Endothelial cell of umbilical vein (primary cell): ENCODE data around the gene CD93.

ENCODE experiments used
- CTCF ChIP-seq, 2 donors: IDR thresholded peaks; 1 replicate in 1 of 2; 2 replicates in 1 of 2; pipeline ENCODE4 v1.5.1; 2011; ENCODE audit warnings: low read length in 2 of 2, mild to moderate bottlenecking in 2 of 2, moderate library complexity in 2 of 2, control low read depth in 1 of 2, inconsistent platforms in 1 of 2, low read depth in 1 of 2; ENCODE audit not compliant: insufficient read depth in 1 of 2; ENCODE audit errors: extremely low read depth in 1 of 2
- EZH2 ChIP-seq: IDR thresholded peaks from 2 replicates; pipeline ENCODE4 v1.6.1; 2012; ENCODE audit warnings: borderline replicate concordance, low read depth, mild to moderate bottlenecking, moderate library complexity, low read length, inconsistent platforms; ENCODE audit not compliant: severe bottlenecking
- FOS ChIP-seq: IDR thresholded peaks from 2 replicates; pipeline ENCODE4 v1.6.1; 2011; ENCODE audit warnings: mild to moderate bottlenecking, low read length, moderate library complexity, borderline replicate concordance; ENCODE audit not compliant: insufficient read depth
- GATA2 ChIP-seq: IDR thresholded peaks from 2 replicates; pipeline ENCODE4 v1.7.0; 2011; ENCODE audit warnings: low read depth, mild to moderate bottlenecking, moderate library complexity, mixed read lengths, low read length; ENCODE audit not compliant: insufficient read length, insufficient read depth
- JUN ChIP-seq: IDR thresholded peaks from 2 replicates; pipeline ENCODE4 v1.6.1; 2011; ENCODE audit warnings: borderline replicate concordance, low read depth; ENCODE audit not compliant: insufficient read length, insufficient read depth
- MAX ChIP-seq: IDR thresholded peaks from 2 replicates; pipeline ENCODE4 v1.6.1; 2011; ENCODE audit not compliant: insufficient read depth, insufficient read length
- POLR2A ChIP-seq: IDR thresholded peaks from 2 replicates; pipeline ENCODE4 v1.6.1; 2012; ENCODE audit warnings: low read depth, mild to moderate bottlenecking, control low read depth, low read length
- POLR2AphosphoS5 ChIP-seq: IDR thresholded peaks from 2 replicates; pipeline ENCODE4 v1.6.1; 2012; ENCODE audit warnings: low read depth, mild to moderate bottlenecking, control low read depth, low read length, moderate library complexity; ENCODE audit not compliant: insufficient read depth

- no peak for TF ChIP-seq CTCF (IDR thresholded peaks at IDR 0.05; ENCODE audit: extremely low read depth in 1 of 2, insufficient read depth in 1 of 2, low read depth in 1 of 2, low read length in 2 of 2)
- TF ChIP-seq POLR2A, result no peak
- TF ChIP-seq EZH2, result no peak
- TF ChIP-seq POLR2AphosphoS5, result no peak
- no peak for TF ChIP-seq MAX
- TF ChIP-seq FOS, result no peak
- no peak for TF ChIP-seq JUN
- TF ChIP-seq GATA2, result no peak
Observed at GRCh38 chr20:23096986-23097520, 10.9 kb upstream of the CD93 start.
